GM19452 (cell line): ENCODE measurements around the gene TMEM225B.
A peak's percentile ranks its signal among the peaks of the same experiment; 100 is the strongest.
"Not testable (repeated sequence)": the region's sequence is repeated elsewhere in the genome, so short reads cannot be mapped to it uniquely, and the experiment has no call there.

ENCODE experiments used
- ATAC-seq: cut with Tn5 transposase; IDR thresholded peaks from one replicate; pipeline ENCODE4 v1.9.1; 2021; ENCODE audit not compliant: unreplicated experiment

TMEM225B gene, protein sequence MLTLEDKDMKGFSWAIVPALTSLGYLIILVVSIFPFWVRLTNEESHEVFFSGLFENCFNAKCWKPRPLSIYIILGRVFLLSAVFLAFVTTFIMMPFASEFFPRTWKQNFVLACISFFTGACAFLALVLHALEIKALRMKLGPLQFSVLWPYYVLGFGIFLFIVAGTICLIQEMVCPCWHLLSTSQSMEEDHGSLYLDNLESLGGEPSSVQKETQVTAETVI

DNA sequence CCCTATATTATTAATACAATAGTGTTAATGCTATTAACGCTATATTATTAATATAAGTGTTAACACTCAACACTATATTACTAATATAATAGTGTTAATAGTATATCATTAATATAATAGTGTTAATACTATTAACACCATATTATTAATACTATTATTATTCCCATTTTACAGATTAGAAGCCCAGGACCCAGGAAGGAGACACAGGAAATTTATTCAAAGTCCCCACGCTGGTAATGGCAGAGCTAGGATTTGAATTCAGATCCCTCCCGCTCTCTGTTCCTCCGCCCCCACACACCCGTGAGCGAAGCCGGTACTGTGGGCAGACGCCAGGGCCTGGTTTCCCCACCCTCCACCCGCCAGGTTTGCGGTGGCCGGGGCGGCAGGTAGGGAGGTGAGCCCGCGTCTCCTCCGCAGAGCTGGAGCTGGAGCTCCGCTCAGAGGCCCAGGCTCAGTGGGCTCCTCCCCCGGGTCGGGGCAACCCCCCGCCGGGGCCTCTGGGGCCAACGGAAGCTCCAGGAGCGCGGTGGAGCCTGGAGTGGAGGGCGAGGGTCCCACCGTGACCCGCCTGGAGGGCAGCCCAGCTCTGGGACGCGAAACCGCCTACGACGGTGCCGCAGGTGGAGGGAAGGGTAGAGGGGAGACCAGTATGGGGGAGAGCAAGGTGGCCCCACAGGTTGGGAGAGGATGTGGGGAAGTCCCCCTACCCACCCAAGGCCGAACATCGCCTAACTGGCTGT is at the start of gene TMEM225B:
Gene TMEM225B (plus strand): TSS at position 506 of the 740 bp plus-strand sequence. CDS start 6,122 bp downstream, outside the sequence.
- ATAC-seq: no peak

DNA sequence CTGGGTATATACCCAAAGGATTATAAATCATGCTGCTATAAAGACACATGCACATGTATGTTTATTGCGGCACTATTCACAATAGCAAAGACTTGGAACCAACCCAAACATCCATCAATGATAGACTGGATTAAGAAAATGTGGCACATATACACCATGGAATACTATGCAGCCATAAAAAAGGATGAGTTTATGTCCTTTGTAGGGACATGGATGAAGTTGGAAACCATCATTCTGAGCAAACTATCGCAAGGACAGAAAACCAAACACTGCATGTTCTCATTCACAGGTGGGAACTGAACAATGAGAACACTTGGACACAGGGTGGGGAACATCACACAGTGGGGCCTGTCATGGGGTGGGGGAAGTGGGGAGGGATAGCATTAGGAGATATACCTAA is 48.5 kb upstream of the TMEM225B start:
- not testable (repeated sequence) for ATAC-seq

DNA sequence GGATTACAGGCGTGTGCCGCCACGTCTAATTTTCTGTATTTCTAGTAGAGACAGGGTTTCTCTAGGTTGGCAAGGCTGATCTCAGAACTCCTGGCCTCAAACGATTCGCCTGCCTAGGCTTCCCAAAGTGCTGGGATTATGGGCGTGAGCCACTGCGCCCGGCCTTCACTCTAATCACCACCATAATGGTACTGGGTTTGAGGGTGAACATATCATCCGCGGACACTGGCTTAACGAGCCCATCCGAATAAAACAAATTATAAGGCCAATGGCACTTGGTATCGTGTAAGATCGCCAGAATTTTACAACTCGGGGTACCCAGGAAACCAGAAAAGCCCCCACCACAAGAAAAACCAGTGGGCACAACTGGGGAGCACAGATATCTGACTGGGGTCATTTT is 46.7 kb upstream of the TMEM225B start:
- no peak for ATAC-seq

DNA sequence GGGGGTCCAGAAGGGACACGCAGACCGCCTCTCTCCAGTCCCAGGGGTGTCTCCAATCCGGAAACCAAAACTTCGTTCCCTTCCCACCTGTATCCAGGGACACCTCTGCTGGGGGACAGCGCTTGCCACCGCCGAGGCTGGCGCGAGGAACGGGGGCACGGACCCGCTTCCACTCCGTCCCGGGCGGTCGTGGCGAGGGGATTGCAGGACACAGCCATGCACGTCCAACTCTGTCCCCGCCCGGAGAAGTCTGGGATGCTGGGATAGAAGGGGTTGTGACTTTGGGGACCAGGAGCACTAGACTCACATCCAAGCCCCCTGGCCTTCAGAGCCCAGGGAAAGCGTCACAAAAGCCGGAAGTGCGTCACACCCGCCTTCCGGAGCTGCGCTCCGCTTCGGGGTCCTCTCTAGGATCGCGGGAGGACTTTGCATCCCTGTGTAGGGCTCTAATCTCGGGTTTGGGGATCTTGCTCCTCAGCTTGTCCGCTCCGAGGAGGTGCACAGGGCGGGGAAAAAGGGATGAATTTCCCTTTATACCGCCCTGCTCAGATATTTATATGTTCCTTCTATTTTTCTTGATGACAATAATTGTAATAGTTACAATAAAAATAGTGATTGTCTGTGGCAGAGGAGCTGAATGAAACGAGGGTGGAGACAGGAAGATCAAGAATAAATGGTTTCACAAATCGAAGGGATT is 46.2 kb upstream of the TMEM225B start, which contains the start of gene FAM200A:
Gene FAM200A (minus strand): TSS at position 348 of the 697 bp plus-strand sequence. CDS start 3,707 bp downstream, outside the sequence.
- ATAC-seq: peak; percentile 90

DNA sequence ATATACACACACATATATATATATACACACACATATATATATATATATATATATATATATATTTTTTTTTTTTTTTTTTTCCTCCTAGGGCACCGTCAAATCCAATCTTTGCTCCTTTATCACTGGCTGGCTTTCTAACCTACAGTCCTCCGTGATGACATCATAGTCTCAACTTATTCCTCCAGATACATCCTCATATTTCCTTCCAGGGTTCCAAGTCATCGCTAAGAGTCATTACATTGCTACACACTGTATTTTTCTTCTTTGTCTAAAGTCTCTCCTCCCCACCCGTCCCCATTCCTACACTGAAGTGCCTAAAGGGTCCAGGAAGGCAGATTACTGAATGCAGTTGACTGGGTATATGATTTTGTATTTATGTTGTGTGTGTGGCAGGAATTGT is 45.0 kb upstream of the TMEM225B start:
- no peak for ATAC-seq

DNA sequence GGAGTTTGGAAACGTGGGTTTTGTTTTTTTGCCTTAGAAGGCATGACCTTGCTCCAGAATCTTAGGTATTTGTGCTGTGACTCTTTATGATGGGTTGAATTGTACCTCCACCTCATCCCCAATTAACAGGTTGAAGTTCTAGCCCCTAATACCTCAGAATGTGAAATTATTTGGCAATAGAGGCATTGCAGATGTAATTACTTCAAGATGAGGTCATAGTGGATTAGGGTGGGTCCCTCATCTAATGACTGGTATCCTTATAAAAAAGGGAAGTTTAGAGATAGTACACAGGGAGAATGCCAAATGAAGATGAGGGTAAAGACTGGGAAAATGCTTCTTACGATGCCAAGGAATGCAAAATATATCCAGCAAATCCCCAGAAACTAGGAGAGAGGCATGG is 43.1 kb upstream of the TMEM225B start:
- ATAC-seq: no peak

DNA sequence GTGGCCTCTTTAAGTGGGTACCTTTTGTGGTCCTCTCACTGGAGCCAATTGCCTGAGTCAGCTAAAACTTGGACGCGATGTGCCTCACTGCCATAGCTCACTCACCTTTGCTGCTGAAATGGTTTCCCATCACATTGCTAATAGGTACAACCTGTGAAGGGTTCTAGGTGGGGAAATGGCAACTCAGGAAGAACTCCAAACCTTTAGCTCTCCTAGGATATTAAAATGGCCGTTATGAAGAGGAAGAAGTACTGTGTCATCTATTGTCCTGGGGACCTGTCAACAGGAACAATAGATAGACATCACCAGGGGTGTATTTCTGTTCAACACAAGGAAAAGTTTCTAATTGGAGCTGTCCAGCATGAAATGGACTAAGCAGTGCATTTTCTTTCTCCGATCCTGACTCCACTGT is 40.9 kb upstream of the TMEM225B start:
- ATAC-seq: no peak

DNA sequence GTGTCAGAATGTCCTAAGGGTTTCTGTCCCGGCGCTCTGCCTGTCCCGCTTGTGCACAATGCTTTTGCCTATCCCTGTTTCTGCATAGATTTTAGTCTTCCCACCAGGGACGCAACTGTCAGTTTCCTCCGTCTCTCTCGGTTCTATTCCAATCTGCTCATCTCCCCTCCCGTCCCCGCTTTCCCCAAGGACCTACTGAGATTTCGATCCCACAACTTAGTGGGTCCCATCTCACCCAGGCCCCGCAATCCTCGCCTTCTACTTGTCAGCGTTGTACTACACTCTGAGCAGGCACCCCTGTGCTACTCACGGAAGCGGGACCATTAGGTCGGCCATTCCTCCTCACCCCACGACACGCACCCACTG is 40.1 kb upstream of the TMEM225B start:
- ATAC-seq: peak; percentile 45

DNA sequence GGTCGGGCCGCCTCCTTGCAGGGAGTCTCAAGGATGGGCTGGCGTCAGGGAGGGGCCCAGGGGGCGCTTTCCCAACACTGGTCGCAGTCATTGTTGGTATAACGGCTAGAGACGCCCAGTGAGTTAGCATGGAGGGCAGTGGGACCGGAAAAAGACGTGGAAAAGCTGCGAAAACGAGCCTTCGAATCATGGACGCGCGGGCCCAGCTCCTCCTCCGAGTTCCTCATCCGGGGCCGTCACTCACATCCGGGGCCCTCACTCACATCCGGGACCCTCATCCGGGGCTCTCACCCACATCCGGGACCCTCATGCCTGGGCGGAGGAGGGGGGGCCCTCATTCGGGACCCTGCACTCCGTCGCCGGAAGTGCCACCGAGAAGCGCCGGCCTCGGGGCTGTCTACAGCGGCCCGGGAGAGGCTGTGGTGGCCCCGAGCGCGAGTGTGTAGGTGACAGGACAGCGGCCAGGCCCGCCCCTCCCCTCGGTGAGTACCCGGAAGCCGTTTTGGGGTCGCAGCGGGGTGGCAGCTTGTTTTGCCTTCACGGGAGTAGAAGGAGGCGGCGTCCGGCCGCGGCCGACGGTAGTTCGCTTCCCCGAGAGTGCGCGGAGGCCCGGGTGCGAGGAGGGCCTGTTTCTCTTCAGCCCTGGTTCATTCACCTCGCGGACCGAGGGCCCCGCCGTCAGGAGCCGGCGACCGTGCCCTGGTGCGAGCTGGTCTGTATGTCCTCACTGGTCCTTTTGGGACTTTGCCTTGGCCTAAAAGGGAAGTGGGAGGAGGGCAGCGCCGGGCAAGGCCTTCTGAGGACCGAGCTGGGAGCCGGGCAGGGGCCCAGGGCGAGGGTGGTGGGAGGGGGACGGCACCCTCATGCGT is 39.5 kb upstream of the TMEM225B start, which contains the start of gene ZNF655:
Gene ZNF655 (plus strand): TSS at position 337 of the 869 bp plus-strand sequence. CDS start 1,918 bp downstream, outside the sequence.
- ATAC-seq: peak; percentile 73

DNA sequence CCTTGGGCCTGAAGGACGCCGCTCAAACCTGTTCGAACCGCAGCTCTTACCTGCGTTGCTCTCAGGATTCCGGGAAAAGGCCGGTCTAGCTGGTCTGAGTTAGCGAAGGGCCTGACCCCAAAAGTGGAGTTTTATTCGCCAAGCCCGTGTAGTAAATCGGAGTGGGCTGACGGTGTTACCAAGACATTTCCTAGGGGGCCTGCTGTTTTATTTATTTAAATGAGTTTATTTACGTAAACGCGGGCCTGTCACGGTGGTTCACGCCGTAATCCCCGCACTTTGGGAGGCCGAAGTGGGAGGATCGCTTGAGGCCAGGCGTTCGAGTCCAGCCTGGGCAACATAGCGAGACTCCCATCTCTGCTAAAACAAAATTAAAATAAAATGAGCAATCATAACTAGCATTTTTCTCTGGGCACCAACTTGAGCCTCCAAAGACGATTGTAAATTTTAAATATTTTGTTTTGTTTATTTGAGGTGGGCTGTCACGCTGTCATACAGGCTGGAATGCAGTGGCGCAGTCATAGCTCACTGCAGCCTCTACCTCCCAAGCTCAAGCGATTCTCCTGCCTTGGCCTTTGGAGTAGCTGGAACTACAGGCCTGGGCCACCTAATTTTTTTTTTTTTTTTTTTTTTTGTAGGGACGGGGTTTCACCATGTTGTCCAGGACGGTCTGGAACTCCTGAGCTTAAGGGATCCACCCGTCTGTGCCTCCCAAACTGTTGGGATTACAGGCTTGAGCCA is 38.7 kb upstream of the TMEM225B start:
- no peak for ATAC-seq

DNA sequence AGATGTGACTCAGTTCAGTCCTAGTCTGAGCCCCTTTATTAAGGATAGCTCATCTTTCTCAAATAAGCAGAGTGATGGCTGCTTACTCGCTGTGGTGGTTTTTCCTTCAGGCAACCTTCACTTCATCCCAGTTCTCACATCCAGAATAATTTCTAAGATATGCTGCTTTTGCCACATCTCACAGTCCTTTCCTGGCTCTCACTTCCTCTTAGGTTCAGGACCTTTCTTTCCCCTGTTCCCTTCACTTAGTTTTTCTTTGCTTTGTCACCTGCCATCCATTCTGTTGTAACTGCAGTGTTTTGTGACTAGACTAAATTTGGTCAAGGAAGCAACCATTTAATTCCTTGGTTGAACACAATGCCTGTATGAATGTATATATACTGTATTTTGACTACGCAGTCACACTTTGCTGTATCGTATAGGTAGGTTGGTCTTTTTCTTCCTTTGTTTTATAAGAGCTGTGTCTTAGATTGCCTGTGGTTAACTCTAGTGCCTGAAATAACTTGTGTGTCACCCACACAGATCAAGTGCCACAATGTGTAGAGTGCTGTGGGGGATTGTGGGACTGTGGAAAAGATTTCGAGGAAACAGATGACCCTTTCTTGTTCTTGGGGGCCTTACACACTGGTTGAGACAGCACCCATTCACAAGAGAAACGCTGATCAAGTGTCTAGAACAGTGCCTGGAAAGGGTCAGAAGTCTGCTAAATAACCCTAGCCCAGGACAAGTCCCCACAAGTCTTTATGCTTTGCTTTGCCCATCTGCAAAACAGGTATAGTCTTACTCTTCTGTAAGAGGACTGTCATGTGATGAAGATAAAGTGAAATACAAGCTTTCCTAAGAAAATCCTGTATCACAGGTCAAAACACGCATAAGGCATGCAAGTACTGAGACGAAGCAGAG is 37.0 kb upstream of the TMEM225B start:
- ATAC-seq: no peak

DNA sequence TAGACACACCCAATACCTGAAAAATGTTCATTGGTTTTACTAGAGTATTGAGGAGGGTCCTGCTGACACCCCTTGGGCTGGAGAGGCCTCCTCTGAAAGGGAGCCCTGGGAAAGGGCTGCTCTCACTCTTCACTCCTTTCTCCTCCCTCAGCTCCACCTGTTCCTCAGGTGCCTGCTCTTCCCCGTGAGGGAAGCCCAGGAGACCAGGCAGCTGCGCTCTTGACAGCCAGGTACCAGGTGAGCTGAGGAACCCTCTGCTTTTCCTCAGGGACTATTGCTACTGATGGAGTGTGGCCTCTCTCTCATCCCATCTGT is 36.4 kb upstream of the TMEM225B start:
- no peak for ATAC-seq

DNA sequence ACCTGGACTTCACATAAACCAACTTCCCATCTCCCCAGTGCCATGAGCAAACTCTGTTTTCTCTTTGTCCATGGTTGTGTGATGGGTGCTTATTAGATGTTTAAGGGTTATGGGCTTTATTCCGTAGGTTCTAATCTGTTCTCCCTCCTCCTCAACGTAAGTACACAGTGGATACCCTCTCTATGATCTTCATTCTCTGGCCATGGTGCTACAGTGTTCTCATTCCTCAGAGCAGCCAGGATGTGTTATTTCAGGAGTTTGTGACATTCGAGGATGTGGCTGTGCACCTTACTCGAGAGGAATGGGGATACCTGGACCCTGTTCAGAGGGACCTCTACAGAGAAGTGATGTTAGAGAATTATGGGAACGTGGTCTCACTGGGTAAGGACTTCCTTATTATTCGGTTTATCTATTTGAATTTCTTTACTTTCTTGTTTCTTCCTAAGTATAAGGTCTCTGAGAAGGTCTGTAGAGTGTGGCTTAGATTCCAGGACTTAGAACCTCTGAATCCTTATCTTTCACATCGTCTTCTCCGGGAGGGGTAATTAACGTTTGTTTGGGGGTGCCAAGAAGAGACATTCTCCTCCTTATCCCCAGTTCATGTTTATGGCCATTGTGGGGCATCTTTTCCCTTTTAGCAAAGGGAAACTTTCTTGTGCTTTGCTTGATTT is 35.8 kb upstream of the TMEM225B start:
- no peak for ATAC-seq

DNA sequence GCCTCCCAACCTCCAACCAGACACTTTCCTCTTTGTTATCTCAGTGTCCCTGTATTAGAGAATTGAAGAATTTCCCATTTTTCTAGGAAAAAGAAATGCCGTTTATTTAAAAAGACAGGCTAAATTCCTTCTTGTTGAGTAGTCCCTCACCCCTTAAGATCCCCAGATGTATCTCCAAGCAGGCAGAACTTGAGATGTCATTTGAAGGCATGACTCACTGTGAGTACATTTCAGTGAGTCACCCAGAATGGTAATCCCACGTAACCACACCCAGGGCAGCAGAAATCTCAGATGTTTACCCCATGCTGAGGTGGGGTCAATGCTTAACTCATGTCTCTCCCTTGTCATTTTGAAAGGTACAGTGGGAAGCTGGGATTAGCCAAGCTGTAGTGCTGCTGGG is 35.2 kb upstream of the TMEM225B start:
- no peak for ATAC-seq

DNA sequence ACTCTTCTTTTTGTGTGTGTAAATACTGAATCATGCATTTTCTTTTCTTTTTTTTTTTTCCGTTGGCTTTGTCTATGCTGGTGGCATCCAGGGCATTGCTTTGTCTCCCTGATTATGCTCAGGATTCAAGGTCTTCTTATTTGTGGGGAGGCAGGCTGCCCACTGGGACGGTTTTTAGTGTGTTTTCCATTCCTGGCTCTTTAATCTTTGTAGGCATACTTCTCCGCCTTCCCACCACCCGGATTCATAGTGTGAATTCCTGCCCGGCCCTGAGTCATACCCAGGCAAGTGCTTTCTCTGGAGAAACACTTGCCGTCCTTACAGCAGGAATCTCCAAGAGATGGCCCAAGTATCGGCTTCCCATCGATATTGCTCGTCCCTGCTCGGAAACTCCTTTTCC is 34.4 kb upstream of the TMEM225B start:
- ATAC-seq: no peak

DNA sequence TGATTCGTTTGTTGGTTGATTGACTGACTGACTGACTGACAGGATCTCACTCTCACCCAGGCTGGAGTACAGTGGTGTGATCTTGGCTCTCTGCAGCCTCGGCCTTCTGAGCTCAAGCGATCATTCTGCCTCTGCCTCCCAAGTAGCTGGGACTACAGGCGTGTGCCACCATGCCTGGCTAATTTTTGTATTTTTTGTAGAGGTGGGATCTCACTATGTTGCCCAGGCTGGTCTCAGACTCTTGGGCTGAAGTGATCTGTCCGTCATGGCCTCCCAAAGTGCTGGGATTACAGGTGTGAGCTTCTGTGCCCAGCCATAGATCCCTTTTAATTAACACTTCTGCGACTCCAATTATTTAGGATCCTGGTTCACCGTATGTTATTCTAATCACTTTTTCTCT is 29.3 kb upstream of the TMEM225B start:
- not testable (repeated sequence) for ATAC-seq

DNA sequence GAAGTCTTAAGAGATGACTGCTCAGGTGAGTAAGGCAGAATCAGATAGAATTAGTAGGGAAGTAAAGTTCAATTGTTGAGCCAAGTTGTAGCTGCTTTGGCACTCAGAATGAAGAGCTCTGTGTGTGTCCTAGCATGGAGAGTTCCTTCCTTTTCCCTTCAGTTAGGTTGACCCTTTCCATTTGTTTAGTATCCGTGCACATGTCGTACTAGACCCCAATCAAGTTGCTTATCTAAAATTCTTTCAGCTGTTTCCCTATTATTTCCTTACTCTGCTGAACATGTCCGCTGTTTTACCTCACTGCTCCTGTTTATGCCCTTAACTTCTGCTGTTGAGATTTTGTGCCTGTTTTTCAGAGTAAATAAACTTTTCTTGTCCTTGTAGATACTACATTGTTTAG is 26.3 kb upstream of the TMEM225B start:
- no peak for ATAC-seq

DNA sequence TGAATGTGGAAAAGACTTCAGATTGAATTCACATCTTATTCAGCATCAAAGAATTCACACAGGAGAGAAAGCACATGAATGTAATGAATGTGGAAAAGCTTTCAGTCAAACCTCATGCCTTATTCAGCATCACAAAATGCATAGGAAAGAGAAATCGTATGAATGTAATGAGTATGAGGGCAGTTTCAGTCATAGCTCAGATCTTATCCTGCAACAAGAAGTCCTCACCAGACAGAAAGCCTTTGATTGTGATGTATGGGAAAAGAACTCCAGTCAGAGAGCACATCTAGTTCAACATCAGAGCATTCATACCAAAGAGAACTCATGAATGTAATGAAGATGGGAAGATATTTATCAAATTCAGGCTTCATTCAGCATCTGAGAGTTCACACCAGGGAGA is 24.8 kb upstream of the TMEM225B start:
- no peak for ATAC-seq

DNA sequence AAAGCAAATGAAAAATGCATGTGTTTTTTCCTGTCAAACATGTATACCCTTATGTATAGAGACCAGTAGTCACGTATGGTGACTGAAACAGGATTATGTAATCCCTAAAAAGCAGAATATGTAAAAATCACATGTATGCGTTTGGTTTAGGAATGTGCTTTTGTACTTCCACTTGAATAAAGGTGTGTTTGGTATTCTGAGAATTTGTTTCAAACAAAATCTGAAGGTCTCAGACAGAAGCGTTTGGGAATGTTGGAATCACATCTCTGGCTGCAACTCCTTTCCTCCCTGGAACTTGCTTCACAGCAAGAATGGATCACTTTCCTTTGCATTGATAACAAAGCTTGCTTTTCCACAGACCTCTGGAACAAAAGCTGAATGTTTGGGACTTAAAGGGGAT is 21.8 kb upstream of the TMEM225B start:
- ATAC-seq: no peak
